Stimulated activated CD8-positive, alpha-beta memory T cell treated with anti-CD3 and anti-CD28 coated beads, Interleukin-15, amount 100 ng/mL, for 24 hours (primary cell): Measurements from ENCODE around the gene CEL.

Experiments
- DNase-seq: peaks from one replicate; pipeline ENCODE4 v3.0.0-alpha.2; 2020; ENCODE audit warnings: low read depth

CEL gene

GRCh38 chr9:133103987-133104505 lies 42.3 kb downstream of the CEL start:
- no peak for DNase-seq

GRCh38 chr9:133104718-133105460 lies 43.1 kb downstream of the CEL start:
- no peak for DNase-seq

GRCh38 chr9:133105461-133105770 lies 43.6 kb downstream of the CEL start:
- DNase-seq = no peak

- DNase-seq = no peak
Measured at GRCh38 chr9:133106511-133107244, 44.9 kb downstream of the CEL start.

GRCh38 chr9:133107245-133107722 lies 45.5 kb downstream of the CEL start:
- DNase-seq = no peak

GRCh38 chr9:133107961-133108793 lies 46.4 kb downstream of the CEL start:
- DNase-seq = no peak

- no peak for DNase-seq
Measured at GRCh38 chr9:133108794-133109641, 47.2 kb downstream of the CEL start.

- DNase-seq = no peak
Measured at GRCh38 chr9:133109931-133110650, 48.3 kb downstream of the CEL start.

- DNase-seq = no peak
Measured at GRCh38 chr9:133111808-133112662, 50.3 kb downstream of the CEL start.

GRCh38 chr9:133112663-133113026 lies 50.9 kb downstream of the CEL start:
- no peak for DNase-seq

- no peak for DNase-seq
Measured at GRCh38 chr9:133113163-133113948, 51.6 kb downstream of the CEL start.

GRCh38 chr9:133113949-133114885 lies 52.4 kb downstream of the CEL start:
- DNase-seq = no peak

GRCh38 chr9:133114886-133115603 lies 53.3 kb downstream of the CEL start:
- DNase-seq = no peak

- no peak for DNase-seq
Measured at GRCh38 chr9:133115604-133116345, 54.0 kb downstream of the CEL start.

GRCh38 chr9:133116346-133117231 lies 54.8 kb downstream of the CEL start:
- DNase-seq = no peak
